ENCODE measurements around the gene TBC1D8.
A peak's percentile ranks its signal among the peaks of the same experiment; 100 is the strongest.

Gene TBC1D8

DNA sequence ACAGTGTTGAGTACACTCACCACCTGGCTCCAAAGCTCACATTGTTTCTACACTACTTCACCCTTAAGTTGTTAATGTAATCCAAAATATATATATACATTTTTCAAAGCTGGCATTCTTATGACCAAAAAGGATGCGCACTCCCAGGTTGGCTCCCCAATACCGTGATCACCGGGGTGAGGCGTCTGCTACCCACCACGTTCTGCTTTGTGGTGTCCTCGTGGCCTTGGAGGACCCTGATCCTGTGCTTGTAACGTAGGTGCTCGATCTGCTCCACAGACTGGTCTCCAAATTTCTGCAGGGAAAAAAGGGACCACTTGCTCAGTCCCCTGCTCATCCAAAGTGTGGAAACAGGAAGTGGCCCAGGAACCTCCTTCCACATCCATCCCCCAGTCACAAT lies 123.3 kb downstream of the TBC1D8 start:
- no peak for DNase-seq (ENCODE audit: low read depth in 2 of 2)

DNA sequence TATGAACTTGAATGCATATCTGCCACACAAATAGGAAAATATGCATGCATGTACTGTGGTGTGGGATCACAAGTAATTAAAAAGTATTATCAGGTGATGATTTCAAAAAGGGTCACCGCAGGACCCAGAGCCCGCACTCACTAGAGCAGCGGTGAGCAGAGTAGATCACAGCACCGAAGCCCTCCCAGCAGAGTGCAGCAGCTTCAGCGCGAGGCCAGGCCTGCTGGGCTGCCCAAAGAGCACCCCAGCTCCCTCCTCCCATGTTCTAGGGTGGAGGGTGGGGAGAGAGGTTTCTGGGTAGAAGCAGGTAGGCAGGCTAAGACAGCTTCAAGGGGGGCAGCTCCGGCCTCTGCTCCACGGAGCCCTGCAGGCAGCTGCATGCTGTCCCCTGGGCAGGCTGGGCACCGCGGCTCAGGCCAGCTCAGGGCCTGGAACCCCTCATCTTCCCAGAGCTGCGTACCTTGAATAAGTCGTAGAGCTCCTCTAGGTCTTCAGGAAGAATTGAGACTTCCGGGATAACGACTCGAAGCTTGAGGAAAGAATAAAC lies 124.2 kb downstream of the TBC1D8 start:
- no peak for DNase-seq (ENCODE audit: low read depth in 2 of 2)

DNA sequence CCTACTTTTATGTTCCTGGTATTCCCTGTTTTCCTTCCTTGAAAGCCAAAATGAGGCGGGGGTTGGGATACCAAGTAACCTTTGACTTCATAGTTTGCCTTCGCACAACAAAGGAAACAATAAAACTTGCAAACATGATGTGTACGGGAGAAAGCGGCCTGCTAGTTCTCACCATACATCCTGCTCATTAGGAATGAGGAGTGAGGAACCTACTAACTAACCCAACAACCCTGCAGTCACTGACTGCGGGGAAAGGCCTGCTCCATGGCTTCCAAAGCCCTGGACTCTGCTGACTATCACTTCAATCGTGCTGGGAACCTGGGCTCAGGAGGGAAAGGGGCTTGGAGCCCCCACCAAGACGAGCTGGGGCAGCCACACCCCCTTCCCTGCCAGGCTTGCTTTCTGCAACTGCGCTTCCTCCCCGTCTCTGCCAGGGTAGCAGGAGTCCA lies 124.9 kb downstream of the TBC1D8 start:
- DNase-seq (ENCODE audit: low read depth in 2 of 2), result no peak

DNA sequence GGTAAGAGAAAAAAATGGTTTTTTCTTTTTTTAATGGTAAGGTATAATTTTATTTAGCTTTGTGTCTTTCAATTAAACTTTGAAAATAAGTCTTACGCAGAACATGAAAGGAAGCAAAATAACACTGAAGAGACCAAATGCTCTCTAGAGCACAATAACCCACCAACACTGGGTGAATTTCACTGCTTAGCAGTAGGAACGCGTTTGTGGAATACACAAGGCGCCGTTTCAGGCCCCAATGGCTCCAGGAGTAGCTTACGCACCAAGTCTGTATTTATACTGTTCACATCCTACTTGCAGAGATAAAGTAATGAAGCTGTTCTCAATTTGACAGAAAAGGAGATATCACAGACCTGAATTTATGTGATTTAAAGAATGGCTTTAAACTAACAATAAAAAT lies 125.6 kb downstream of the TBC1D8 start:
- DNase-seq (ENCODE audit: low read depth in 2 of 2), result no peak

DNA sequence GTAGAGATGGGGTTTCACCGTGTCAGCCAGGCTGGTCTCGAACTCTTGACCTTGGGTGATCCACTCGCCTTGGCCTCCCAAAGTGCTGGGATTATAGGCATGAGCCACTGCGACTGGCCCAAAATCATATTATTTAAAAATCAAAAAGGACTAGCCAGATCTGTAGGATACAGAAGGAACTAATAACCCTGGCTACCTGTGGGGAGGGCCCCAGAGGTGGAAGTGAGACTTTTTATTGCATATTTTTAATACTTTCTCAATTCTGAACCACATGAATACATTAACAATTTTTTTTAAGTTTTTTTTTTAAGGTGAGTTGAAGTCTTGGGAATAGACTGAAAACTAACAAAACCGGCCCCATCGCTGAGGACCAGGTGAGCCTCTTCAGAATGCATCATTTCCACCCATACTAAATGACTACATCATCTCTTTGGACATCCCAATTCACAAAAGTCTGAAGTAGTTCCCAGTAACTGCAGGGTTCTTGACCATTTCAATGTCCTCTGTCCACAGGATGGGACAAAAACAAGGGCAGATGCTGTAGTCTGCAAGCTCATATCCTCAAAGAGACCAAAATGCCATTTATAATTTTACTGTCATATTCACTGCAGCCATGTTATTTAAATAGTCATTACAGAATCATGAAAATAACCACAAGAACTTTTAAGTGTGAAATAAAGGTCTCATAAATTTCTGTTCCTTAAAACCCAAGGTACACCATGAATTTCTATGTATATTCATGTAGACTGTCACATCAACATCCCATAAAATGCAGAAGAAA lies 127.7 kb downstream of the TBC1D8 start:
- DNase-seq (ENCODE audit: low read depth in 2 of 2), result no peak

DNA sequence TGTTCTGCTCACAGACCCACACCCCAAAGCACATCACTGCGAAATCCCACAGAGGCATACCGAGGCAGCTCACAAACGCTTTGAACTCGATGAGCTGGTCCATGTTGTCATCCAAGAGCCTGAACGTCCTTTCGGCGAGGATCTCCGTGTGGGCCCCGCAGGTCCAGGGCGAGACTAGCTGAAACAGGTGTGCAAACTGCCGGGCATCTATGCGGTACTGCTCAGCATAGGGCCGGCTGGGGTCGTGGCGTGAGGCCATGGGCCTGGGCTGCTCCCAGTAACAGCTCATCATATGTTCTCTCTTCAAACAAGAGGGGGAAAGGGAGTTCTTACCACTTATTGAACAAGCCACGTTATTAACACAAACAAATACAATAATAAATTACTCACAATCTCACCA lies 129.0 kb downstream of the TBC1D8 start:
- DNase-seq (ENCODE audit: low read depth in 2 of 2), result no peak

DNA sequence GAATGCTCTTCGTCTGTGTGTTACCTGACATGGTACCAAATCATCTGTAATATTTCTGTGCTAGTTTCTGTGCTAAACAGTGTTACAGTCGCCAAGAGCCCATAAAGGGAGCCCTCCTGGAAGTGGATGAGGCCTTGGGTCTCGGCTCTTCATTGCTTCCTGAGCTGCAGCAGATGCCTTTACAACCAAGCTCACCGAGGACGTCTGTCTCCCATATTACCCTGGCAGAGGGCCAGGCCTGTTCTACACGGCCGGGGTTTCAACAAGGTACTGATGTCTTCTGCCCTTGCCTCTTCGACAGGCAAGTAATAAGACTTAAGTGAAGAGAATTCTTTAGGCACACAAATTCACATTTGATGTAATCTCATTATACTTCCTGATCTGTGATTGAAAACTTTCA lies 132.2 kb downstream of the TBC1D8 start:
- DNase-seq (ENCODE audit: low read depth in 2 of 2), result no peak

DNA sequence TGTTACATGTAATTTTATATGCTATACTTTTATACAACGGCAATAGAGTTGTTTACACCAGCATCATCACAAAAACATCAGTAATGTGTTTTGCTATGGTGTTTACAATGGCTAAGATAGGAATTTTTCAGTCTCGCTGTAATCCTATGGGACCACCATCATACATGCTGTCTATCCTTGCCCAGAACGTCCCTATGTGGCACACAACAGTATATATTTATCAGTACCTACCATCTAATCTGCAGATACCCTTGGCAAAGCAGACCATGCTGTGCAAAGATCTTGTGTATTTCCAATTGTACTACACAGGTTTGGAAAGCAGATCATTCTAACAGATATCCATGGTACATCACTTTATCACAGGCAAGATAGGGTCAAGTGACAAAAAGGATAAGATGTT lies 133.8 kb downstream of the TBC1D8 start:
- DNase-seq (ENCODE audit: low read depth in 2 of 2), result no peak

DNA sequence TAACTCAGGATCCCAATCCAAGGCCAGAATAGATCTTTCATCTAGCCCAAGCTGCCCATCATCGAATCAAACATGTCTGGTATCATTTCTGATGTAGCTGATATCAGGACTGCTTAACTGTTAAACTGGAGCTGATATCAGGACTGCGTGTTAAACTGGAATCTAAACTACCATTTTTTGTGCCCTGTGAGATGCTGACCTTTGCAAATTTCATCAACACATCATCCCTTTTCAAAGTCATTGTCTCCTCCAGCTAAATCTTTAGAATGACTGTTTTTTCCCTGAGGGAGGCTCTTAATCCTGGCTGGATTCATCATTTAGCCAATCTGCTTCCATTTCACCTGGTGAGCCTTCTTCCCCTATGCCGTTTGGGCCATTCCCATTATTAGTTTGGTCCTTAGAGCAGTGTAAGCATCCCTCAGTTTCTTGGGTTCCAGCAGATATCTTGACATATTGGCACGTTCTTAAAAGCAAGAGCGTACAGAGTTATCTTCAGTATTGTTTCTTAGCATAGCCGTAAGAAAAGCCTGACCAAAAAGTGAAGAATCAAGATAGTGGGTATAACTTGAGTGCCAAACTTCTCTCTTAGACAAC lies 136.8 kb downstream of the TBC1D8 start:
- DNase-seq (ENCODE audit: low read depth in 2 of 2), result no peak

DNA sequence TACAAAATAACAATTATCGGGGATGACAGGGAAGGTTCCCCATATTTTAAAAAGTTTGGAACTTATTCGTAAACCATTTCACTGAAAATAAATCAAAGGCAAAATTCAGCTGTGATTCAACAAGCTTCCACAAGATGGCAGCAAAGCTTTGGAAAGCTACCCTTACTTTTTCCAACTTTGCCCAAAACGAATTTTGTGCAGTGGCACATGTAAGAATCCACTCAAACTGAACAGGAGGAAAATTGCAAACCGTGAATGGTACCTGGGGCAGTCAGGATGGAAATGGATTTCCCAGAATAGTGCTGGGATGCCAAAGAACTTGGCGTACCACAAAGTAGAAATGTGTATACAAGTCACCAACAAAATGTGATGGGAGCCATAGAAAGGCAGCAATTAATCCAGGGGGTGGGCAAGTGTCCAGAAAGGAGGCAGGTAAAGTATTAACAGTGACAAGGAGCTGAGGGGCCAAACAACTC lies 138.4 kb downstream of the TBC1D8 start:
- no peak for DNase-seq (ENCODE audit: low read depth in 2 of 2)

DNA sequence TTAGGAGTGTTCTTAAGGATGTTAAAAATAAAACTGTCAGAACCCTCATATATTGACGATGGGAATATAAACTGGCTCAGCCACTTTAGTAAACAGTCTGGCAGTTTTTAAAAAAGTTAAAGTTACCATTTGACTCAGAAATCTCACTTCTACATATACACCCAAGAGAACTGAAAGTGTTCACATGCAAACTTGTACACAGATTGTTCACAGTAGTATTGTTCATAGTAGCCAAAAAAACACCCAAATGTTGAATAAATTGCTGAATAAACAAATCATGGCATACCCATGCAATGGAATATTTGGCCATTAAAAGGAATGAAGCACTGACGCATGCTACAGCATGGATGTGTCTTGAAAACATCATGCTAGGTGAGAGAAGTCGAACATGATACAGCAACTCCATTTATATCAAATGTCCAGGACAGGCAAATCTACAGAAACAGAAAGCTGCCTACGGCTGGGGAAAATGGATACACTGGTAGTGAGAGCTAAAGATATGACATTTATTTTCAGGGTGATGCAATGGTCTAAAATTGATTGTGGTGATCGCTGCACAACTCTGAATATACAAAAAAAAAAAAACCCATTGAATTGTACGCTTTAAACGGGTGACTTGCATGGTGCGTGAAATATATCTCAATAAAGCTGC lies 139.0 kb downstream of the TBC1D8 start:
- DNase-seq (ENCODE audit: low read depth in 2 of 2), result no peak

DNA sequence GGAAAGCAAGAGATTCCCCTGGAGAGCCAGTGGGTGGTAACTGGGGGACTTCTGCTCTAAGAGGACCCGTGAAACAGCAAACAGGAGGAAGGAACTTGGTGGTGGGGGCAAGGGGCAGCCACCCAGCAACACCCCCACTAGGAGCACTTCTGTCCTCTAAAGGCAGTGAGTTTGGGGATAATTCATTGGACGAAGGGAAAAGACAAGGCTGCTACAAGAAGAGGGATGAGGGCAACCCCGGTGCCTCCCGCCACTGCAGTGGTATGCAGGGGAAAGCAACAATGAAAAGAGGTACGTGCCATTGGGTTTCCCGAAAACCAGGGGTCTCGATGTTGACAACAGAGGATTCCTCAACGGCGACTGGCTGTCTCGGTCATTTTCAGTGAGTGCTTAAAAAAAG lies 140.0 kb downstream of the TBC1D8 start:
- no peak for DNase-seq (ENCODE audit: low read depth in 2 of 2)

DNA sequence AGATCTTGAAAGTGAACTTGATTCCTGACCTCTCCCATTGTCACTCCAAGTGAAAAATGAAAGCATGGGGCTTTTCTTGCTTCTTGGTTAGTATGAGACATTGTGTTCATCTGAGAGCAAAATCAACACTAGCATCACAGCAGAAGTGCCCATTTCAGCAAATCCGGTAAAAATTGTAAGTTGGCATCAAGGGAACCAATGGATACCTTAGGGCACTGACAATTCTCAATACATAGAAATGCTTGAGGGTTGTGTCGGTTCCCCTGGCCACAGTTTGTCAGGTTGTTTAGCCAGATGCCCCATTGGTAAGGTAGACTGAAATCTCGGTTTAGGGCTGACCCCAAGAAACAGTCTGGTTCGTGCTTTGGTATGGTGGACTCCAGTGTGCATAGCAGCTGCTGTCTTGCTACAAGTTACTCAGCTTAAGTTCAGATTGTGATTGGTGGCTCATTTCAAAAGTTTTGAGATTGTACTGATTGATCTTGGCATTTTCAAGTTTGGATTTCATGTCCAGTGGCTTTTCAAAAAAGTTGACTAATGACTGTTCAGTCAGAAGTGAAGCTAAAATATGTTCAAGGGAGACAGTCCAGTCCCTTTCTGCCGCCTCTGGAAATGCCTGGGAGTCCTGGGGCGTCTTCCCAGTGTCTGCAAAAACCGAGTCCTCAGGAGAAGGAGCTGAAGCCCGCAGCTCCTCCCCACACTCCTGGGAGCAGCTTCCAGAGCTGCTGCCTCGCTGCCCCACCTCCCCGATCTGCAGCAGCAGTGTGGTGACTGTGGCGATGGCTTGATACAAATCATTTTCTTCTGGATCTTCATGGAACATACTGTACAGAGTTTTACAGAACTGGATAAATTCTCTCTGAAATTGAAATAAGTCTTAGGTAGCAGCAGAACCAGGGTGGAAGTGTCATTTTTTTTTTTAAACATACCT lies 143.5 kb downstream of the TBC1D8 start:
- DNase-seq (ENCODE audit: low read depth in 2 of 2), result no peak

DNA sequence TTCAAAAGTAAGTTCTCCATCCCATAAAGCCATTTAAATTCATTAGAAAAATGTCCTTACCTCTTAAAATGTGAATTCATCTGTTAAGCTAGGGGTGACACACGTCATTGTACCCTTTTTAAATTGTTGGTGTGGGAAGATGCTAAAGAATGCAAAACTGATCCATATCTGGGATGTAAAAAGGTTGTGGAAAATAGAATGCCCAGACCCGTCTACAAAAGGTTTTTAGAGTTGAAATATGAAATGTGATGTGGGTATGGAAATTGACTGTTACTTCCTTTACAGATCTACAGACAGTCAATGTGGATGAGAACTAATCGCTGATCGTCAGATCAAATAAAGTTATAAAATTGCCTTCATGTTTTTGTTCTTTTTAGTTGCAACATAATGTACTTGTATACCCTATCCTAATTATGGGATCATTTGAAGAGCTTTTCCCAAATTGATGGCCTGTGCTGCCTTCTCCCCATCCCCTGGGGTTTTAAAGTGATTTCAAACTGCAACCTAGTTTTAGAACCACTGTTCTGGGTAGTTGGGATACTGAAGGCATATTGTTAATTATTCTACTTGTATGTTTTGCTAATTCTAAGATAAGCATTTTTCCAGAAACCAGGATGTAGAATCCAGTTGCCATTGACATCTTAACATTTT lies 145.0 kb downstream of the TBC1D8 start:
- DNase-seq (ENCODE audit: low read depth in 2 of 2), result no peak

DNA sequence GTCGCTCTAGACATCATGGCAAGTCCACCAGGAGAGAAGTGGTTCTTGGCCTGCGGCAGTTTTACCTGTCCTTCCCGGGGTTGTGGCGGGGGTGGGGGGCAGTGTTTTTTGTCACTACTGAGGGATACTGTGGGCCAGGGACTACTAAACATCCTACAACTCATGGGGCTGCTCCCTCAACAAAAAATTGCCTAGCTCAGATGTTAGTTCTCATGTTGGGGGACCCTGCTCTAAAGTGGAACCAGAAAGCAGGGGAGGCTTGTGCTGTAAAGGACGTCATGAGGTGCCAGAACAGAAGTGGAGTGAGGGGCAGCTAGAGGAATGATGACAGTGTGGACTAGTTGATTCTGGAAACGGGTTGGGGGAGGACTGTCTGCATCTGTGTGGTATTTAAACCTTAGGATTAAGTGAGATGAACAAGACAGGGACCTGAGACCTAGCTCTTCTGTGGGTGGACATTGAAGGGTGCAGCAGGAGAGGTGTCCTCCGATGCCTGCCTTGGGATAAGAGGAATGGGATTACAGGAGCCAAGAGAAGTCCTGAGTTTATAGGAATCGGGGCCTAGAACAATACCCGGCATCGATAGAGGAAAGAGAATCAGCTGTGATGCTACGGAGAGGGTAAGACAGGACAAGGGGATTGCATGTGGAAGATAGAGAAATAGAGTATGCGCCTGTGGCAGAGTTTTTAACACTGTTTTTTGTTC lies 146.4 kb downstream of the TBC1D8 start:
- no peak for DNase-seq (ENCODE audit: low read depth in 2 of 2)

DNA sequence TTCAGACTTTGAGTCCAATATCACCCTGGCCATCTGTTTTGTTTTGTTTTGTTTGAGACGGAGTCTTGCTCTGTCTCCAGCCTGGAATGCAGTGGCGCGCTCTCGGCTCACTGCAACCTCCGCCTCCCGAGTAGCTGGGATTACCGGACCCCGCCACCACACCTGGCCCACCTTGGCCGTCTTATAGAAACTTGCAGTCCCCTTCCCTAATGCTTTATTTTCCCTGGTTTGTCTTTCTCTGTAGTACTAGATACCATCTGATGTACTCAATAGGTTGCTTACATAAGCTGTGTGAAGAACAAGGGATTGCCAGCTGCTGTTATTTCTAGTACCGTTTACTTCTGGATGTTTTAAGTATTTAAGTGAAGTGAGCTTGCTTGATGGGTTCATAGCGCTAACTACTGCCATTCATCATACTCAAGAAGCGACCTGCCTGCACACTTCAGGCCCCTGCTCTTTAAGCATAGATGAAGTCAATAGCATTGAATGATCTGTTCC lies 147.9 kb downstream of the TBC1D8 start:
- DNase-seq (ENCODE audit: low read depth in 2 of 2), result no peak

DNA sequence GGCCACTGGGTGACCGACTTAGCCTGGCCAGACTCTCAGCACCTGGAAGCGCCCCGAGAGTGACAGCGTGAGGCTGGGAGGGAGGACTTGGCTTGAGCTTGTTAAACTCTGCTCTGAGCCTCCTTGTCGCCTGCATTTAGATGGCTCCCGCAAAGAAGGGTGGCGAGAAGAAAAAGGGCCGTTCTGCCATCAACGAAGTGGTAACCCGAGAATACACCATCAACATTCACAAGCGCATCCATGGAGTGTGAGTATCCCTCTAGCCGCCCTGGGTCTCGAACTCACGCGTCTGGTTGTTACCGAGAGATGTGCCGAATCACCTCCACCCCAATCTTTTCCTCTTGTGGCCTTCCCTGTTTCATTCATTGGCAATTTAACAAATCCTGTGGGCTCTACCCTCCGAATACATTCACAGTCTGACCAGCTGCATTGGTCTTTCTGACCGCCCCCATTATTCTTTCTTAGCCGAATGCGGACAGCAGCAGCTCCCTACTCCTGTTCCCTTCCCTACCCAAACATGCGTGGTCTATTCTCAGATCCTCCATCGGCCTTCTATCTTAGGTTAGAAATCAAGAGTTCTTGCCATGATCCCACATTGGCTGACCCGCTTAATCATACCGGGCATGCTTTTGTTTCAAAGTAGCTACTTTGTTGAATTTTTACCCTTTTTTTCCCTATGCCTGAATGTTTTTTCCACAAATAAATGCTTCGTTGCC lies 148.5 kb downstream of the TBC1D8 start:
- DNase-seq (ENCODE audit: low read depth in 2 of 2), result no peak

DNA sequence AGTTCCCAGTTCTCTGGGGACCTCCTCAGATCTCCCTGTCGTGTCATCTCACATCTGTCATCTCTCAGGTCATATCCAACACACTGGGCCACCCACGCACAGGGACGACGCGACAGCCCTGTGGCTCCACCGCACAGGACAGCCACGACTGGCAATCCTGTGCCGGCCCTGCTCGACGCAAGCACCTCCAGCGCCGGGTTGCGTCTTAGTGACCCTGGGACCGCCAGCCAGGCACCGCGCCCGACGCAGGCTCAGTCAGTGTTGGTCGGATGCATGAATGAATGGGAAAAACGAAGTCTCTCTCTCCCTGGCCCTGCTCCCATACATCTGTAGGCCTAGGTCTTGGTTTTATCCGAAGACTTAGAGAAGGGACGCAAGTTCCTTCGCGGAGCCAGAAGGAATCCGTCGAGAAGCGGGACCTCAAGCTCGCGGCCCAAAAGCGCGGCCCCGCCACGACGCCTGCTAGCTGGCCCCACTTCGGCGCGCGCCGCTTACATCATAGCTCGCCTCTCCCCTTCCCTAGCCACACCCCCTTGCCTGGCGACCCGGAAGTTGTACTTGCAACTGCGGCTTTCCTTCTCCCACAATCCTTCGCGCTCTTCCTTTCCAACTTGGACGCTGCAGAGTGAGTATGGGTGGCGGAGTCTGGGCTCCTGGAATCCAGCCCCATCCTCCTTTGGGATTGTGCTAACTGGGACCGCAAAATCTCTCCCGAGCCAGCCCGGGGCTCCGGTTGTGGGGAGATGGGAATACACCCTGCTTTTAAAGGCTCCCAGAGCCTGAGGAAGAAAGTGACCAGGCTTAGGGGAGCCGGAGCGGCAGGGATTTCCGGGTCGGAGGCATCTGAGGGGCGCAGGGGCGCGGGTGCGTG lies 149.3 kb downstream of the TBC1D8 start, which contains the start of gene RPL31:
Gene RPL31, plus strand, starts transcription at position 599 of the 871 bp plus-strand sequence. CDS start 413 bp downstream, outside the sequence.
- peak; percentile 86 to 89 for DNase-seq (ENCODE audit: low read depth in 2 of 2)
